K562 (cell line): ENCODE measurements around the gene DNAJB13. TPM values are rescaled to one million over a fixed set of nuclear protein-coding genes. Genes with fewer than 3 reads are reported as not detected.

Experiments used
- ATF7 ChIP-seq: fragments of 450-650 bp; IDR thresholded peaks from 2 replicates; pipeline ENCODE4 v1.7.1; 2014; ENCODE audit warnings: mild to moderate bottlenecking, moderate library complexity
- DACH1 ChIP-seq: fragments of 450-650 bp; IDR thresholded peaks from 2 replicates; pipeline ENCODE4 v1.6.1; 2018; ENCODE audit not compliant: partially characterized antibody
- ETS1 ChIP-seq: conservative IDR thresholded peaks from 2 replicates; pipeline ENCODE4 v1.6.1; 2011; ENCODE audit warnings: low read depth, mild to moderate bottlenecking, low read length; ENCODE audit not compliant: control insufficient read depth
- GABPB1 ChIP-seq: sonication (generic); formaldehyde crosslinking; IDR thresholded peaks from 2 replicates; pipeline ENCODE4 v1.8.0; 2022; ENCODE audit warnings: mild to moderate bottlenecking, missing genetic modification reagents
- MAFK ChIP-seq: IDR thresholded peaks from 2 replicates; pipeline ENCODE4 v1.6.1; 2011; ENCODE audit warnings: low read length, improper control_type of control experiment
- MGA ChIP-seq: fragments of 450-650 bp; IDR thresholded peaks from 2 replicates; pipeline ENCODE4 v1.6.1; 2016; ENCODE audit warnings: mild to moderate bottlenecking, moderate library complexity
- MYNN ChIP-seq, 2 experiments: sonication (generic); formaldehyde crosslinking in 1 of 2; IDR thresholded peaks; 2 replicates each; pipeline versions ENCODE4 v1.5.0 to v1.6.1; 2016 to 2020; ENCODE audit warnings: antibody characterized with exemption in 1 of 2, missing genetic modification reagents in 1 of 2
- NFIX ChIP-seq: fragments of 250-450 bp; sonication (Bioruptor Pico); IDR thresholded peaks from 2 replicates; pipeline ENCODE4 v1.4.0; 2020; ENCODE audit warnings: low read depth, mild to moderate bottlenecking, moderate library complexity
- POLR2AphosphoS5 ChIP-seq: IDR thresholded peaks from 2 replicates; pipeline ENCODE4 v1.6.1; 2011; ENCODE audit warnings: mild to moderate bottlenecking, low read depth, low read length, moderate library complexity; ENCODE audit not compliant: control insufficient read depth, insufficient read depth
- SOX6 ChIP-seq: fragments of 450-650 bp; IDR thresholded peaks from 2 replicates; pipeline ENCODE4 v1.6.1; 2014; ENCODE audit warnings: mild to moderate bottlenecking
- SPI1 ChIP-seq: IDR thresholded peaks from 2 replicates; pipeline ENCODE4 v1.6.1; 2011; ENCODE audit warnings: low read depth, low read length, control low read depth, borderline replicate concordance
- ZFP36 ChIP-seq: fragments of 150-350 bp; IDR thresholded peaks from 2 replicates; pipeline ENCODE4 v1.6.1; 2018; ENCODE audit warnings: low read length, low read depth; ENCODE audit not compliant: partially characterized antibody
- ZNF347 ChIP-seq: fragments of 450-650 bp; formaldehyde crosslinking; IDR thresholded peaks from 2 replicates; pipeline ENCODE4 v1.4.0; 2020; ENCODE audit warnings: low read depth, mild to moderate bottlenecking, moderate library complexity
- ZNF766 ChIP-seq: fragments of 200-800 bp; sonication (Bioruptor generic); conservative IDR thresholded peaks from 2 replicates; pipeline ENCODE4 v1.6.1; 2016; ENCODE audit warnings: missing genetic modification characterization, missing compliant biosample characterization
- polyA plus RNA-seq, 8 experiments: library from polyadenylated mRNA; depleted of rRNA in 4 of 8; stranded (reverse) in 5 of 8; unstranded in 3 of 8; fragments of >200 nt; fragmentation: Nextera tagmentation in 2 of 8; fragmentation: Illumina TruSeq in 1 of 8; extraction: Ambion mirVana in 2 of 8; extraction: Trizol in 1 of 8; gene quantifications; 2 replicates each; pipeline versions ENCODE4 v1.2.1 to v1.2.3, GENCODE V29; 2011 to 2014; ENCODE audit warnings: inconsistent platforms in 1 of 8, missing spikeins in 1 of 8
- total RNA-seq, 7 experiments: library from RNA; depleted of rRNA in 6 of 7; stranded (reverse); fragments of >200 nt in 6 of 7; fragmentation: Illumina TruSeq in 2 of 7; extraction: Trizol in 2 of 7; gene quantifications; 2 replicates each; pipeline versions ENCODE4 v1.2.1 to v1.2.3, GENCODE V29; 2011 to 2021; ENCODE audit warnings: low replicate concordance in 1 of 7

Gene DNAJB13
- total and polyA plus RNA-seq, 9 of the 15 experiments (the other 6 are each of a cell fraction or from before 2014, with no cell fraction given): 0.14 TPM; not detected in 8

- peak; percentile 57; the same call in 1 of the 2 replicates for TF ChIP-seq MGA
- TF ChIP-seq ATF7: peak; percentile 15; the same call in 1 of the 2 replicates
- TF ChIP-seq ZFP36: peak; percentile 28
- TF ChIP-seq ETS1: no peak; the same call in 1 of the 2 replicates
- peak; percentile 72 for TF ChIP-seq DACH1
- TF ChIP-seq POLR2AphosphoS5: peak; percentile 68
- TF ChIP-seq MYNN (IDR thresholded peaks at IDR 0.05): 0 out of 2 replicates have a peak, but pooled peaks have one; percentile 5
- TF ChIP-seq MYNN (CRISPR knock-in tag; IDR thresholded peaks at IDR 0.05): no peak
- TF ChIP-seq ZNF766 (CRISPR knock-in tag): no peak
- TF ChIP-seq SPI1: peak; percentile 88
- TF ChIP-seq GABPB1 (CRISPR knock-in tag): peak; percentile 51
- 0 out of 2 replicates have a peak, but pooled peaks have one; percentile 25 for TF ChIP-seq SOX6
- TF ChIP-seq MAFK: no peak
- no peak for TF ChIP-seq NFIX
- TF ChIP-seq ZNF347 (CRISPR knock-in tag): no peak
These were observed 29.5 kb downstream of the DNAJB13 start (continued) for GRCh38 chr11:73980001-73980961.
